ENCODE data around the gene SCN4B.

DNA sequence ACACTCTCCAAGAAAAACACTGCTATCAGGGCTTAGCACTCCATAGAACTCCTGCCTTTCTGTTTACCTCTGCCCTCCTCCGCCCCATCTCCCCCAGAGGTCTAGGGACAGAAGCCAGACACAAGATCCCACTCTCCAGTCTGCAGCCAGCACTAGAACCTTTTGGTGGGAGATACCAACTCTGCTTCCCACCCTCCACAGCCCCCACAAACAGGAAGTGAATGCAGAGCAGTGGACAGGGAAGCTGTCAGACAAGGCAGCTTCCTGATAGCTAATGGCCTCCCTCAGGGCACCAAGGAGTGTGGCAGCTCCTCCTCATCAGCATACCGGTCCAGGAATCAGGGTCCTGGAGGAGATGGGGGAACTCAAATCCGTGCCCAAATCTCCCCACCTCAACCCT is 5.1 kb downstream of the SCN4B start:
- TF ChIP-seq POLR2AphosphoS5 (IDR thresholded peaks at IDR 0.05; ENCODE audit: borderline replicate concordance, low read depth, low read length) (no peak), EZH2 (IDR thresholded peaks at IDR 0.05) (no peak)
